PC-3 (cell line): ENCODE data around the gene EXOSC10. TPM values are rescaled to one million over a fixed set of nuclear protein-coding genes. Genes with fewer than 3 reads are reported as not detected.
A peak's percentile ranks its signal among the peaks of the same experiment; 100 is the strongest.
"Not testable (repeated sequence)": the region's sequence is repeated elsewhere in the genome, so short reads cannot be mapped to it uniquely, and the experiment has no call there.

Experiments used
- ATAC-seq: fragments of 200-7000 bp; cut with Tn5 transposase; 2 replicates; pipeline ENCODE4 v1.9.1; 2020; ENCODE audit warnings: mild to moderate bottlenecking, moderate library complexity
- BruUV-seq: library from RNA; stranded (reverse); fragments of 400-500 nt; replicated peaks from 2 replicates; lab custom pipeline; 2021; lab: Mats Ljungman, UMichigan
- CTCF ChIA-PET: fragments of 300-600 bp; sonication (Branson Sonifier 250); formaldehyde crosslinking; loops from one replicate; lab custom pipeline; 2022; ENCODE audit warnings: antibody characterized with exemption; lab: Charles Lee
- POLR2A ChIA-PET: fragments of 300-600 bp; sonication (Branson Sonifier 250); formaldehyde crosslinking; loops from one replicate; lab custom pipeline; 2022; ENCODE audit warnings: antibody characterized with exemption; ENCODE audit not compliant: unreplicated experiment; lab: Charles Lee
- DNase-seq: peaks from one replicate; pipeline ENCODE4 v3.0.0-alpha.2; 2015
- H2AFZ ChIP-seq: fragments of 300-600 bp; sonication (generic); 2 replicates; pipeline ENCODE4 v1.6.0; 2016; ENCODE audit warnings: antibody characterized with exemption, low read length
- H3F3A ChIP-seq: fragments of 300-600 bp; sonication (generic); one replicate; pipeline ENCODE4 v1.6.0; 2017; ENCODE audit warnings: antibody characterized with exemption, low read length, control low read depth, mild to moderate bottlenecking; ENCODE audit not compliant: unreplicated experiment
- H3K27ac ChIP-seq: fragments of 300-600 bp; sonication (generic); 2 replicates; pipeline ENCODE4 v1.5.1; 2016; ENCODE audit warnings: mild to moderate bottlenecking, low read length
- H3K27me3 ChIP-seq: fragments of 300-600 bp; sonication (generic); 2 replicates; pipeline ENCODE4 v1.6.1; 2016; ENCODE audit warnings: low read length, mixed read lengths
- H3K36me3 ChIP-seq: fragments of 300-600 bp; sonication (generic); 2 replicates; pipeline ENCODE4 v1.6.1; 2016; ENCODE audit warnings: low read depth, mixed run types, low read length, mixed read lengths
- H3K4me1 ChIP-seq: fragments of 300-600 bp; sonication (generic); 2 replicates; pipeline ENCODE4 v1.5.1; 2016; ENCODE audit warnings: low read length; ENCODE audit not compliant: insufficient read depth
- H3K4me2 ChIP-seq: fragments of 300-600 bp; sonication (generic); 2 replicates; pipeline ENCODE4 v1.6.0; 2016; ENCODE audit warnings: low read length
- H3K4me3 ChIP-seq: fragments of 300-600 bp; sonication (generic); 2 replicates; pipeline ENCODE4 v1.5.1; 2016; ENCODE audit warnings: mild to moderate bottlenecking, low read length, mixed read lengths
- H3K79me2 ChIP-seq: fragments of 300-600 bp; sonication (generic); 2 replicates; pipeline ENCODE4 v1.6.1; 2017; ENCODE audit warnings: low read length, mixed read lengths
- H3K9ac ChIP-seq: fragments of 300-600 bp; sonication (generic); 2 replicates; pipeline ENCODE4 v1.6.0; 2016; ENCODE audit warnings: mild to moderate bottlenecking, low read length
- H3K9me2 ChIP-seq: fragments of 300-600 bp; sonication (generic); replicated peaks from 2 replicates; pipeline ENCODE4 v1.6.1; 2016; ENCODE audit warnings: mixed run types, low read length, mixed read lengths
- H3K9me3 ChIP-seq: fragments of 300-600 bp; sonication (generic); 2 replicates; pipeline ENCODE4 v1.6.1; 2016; ENCODE audit warnings: low read length, mixed read lengths
- H4K20me1 ChIP-seq: fragments of 300-600 bp; sonication (generic); 2 replicates; pipeline ENCODE4 v1.6.1; 2016; ENCODE audit warnings: low read length, mixed read lengths
- CTCF ChIP-seq: fragments of 300-600 bp; sonication (generic); conservative IDR thresholded peaks from 2 replicates; pipeline ENCODE4 v1.5.1; 2017; ENCODE audit warnings: antibody characterized with exemption, low read depth, mild to moderate bottlenecking, low read length
- EZH2 ChIP-seq: fragments of 300-600 bp; sonication (generic); IDR thresholded peaks from one replicate; pipeline ENCODE4 v1.6.1; 2017; ENCODE audit warnings: antibody characterized with exemption, mild to moderate bottlenecking, low read length; ENCODE audit not compliant: unreplicated experiment
- EZH2phosphoT487 ChIP-seq: fragments of 300-600 bp; sonication (generic); IDR thresholded peaks from 2 replicates; pipeline ENCODE4 v1.6.1; 2018; ENCODE audit warnings: mild to moderate bottlenecking, antibody characterized with exemption, low read length, borderline replicate concordance
- intact Hi-C: fragments of 100-400 bp; cut with micrococcal nuclease; formaldehyde crosslinking; loops from 2 replicates; pipeline ENCODE4 v1.9.0; 2023
- total RNA-seq: library from RNA; depleted of rRNA; stranded (reverse); fragments of >200 nt; gene quantifications from 2 replicates; pipeline ENCODE4 v1.2.3, GENCODE V29; 2014

EXOSC10 gene
- total RNA-seq, 1 experiment from 2014 or later: 96.3 TPM

- BruUV-seq: TSS peak; percentile 6
- peak; percentile 16; the same call in 1 of the 2 replicates for ATAC-seq
These were observed 47.7 kb downstream of the EXOSC10 start for GRCh38 chr1:11051781-11052511.

GRCh38 chr1:11051121-11051520, 48.5 kb downstream of the EXOSC10 start:
- H3K9me3 ChIP-seq, POLR2A ChIA-PET, H3K4me1 ChIP-seq, H3K79me2 ChIP-seq, ATAC-seq, BruUV-seq, DNase-seq, H3K9me2 ChIP-seq, H3K36me3 ChIP-seq, intact Hi-C loops, H3K9ac ChIP-seq, H3K4me3 ChIP-seq, H3K27ac ChIP-seq, H3K27me3 ChIP-seq, H2AFZ ChIP-seq, H3K4me2 ChIP-seq, H3F3A ChIP-seq, H4K20me1 ChIP-seq: not testable (repeated sequence)
- CTCF ChIA-PET: interaction anchor here (0.6 to 1.8 kb wide), 2 partner anchors 14 to 54 kb away, joined by 4 to 9 read pairs; no protein-coding TSS in a partner anchor

More at GRCh38 chr1:11051781-11052511, 47.7 kb downstream of the EXOSC10 start:
- peaks cover 5% of the 10 kb centered on the region; the same call in 1 of the 2 replicates for H3K79me2 ChIP-seq
- TF ChIP-seq EZH2phosphoT487: no peak
- H3K9me2 ChIP-seq: no peaks in the 10 kb centered on the region
- no peak overlapping the region for H2AFZ ChIP-seq
- intact Hi-C loops: no loop called here
- H4K20me1 ChIP-seq: no peaks in the 10 kb centered on the region
- H3K27ac ChIP-seq: no peak overlapping the region
- no peaks in the 10 kb centered on the region for H3K9me3 ChIP-seq
- H3K27me3 ChIP-seq: no peaks in the 10 kb centered on the region
- H3K4me3 ChIP-seq: no peak overlapping the region
- no peak overlapping the region for H3K9ac ChIP-seq
- no peak overlapping the region for H3K4me2 ChIP-seq
- H3K4me1 ChIP-seq: no peaks in the 10 kb centered on the region
- no peak for DNase-seq
- ChIA-PET CTCF (no interaction called here), POLR2A (interaction anchor here (0.7 kb wide), 1 partner anchor 20 kb away, joined by 4 read pairs; no protein-coding TSS in a partner anchor)
- no peaks in the 10 kb centered on the region for H3F3A ChIP-seq
- peaks cover 11% of the 10 kb centered on the region for H3K36me3 ChIP-seq

- TF ChIP-seq EZH2phosphoT487 (no peak), CTCF (no peak), EZH2 (no peak)
- H4K20me1 ChIP-seq: no peaks in the 10 kb centered on the region
- intact Hi-C loops: no loop called here
- H3K27me3 ChIP-seq: no peaks in the 10 kb centered on the region
- CTCF ChIA-PET: no interaction called here
- DNase-seq (no peak), ATAC-seq (no peak)
- no peak within 1 kb of the TSS for H3K4me3 ChIP-seq
- no peaks in the 10 kb centered on the region for H3K79me2 ChIP-seq
- no peak within 1 kb of the TSS for H3K9ac ChIP-seq
- no peak within 1 kb of the TSS for H3K4me2 ChIP-seq
- H3K4me1 ChIP-seq: no peaks in the 10 kb centered on the region
- H3F3A ChIP-seq: no peaks in the 10 kb centered on the region
- no TSS peak for BruUV-seq
- H3K27ac ChIP-seq: no peak within 1 kb of the TSS
- POLR2A ChIA-PET: no interaction called here
- H3K36me3 ChIP-seq: no peaks in the 10 kb centered on the region
- H3K9me2 ChIP-seq: no peaks in the 10 kb centered on the region
- no peaks in the 10 kb centered on the region for H3K9me3 ChIP-seq
- H2AFZ ChIP-seq: no peak within 1 kb of the TSS
These were observed 52.9 kb downstream of the EXOSC10 start, which contains the start of gene MASP2 for GRCh38 chr1:11046625-11047365. TSS of gene MASP2 (minus strand) at chr1:11047239. CDS start at chr1:11047207, 32 bp downstream.
